GM12873 (cell line): ENCODE data around the gene MAP3K5.

Experiments
- TF ChIP-seq, protein P1 (sequence below): IDR thresholded peaks from 2 replicates; pipeline ENCODE4 v1.5.1; 2012; ENCODE audit warnings: low read depth, mild to moderate bottlenecking, moderate library complexity, low read length, control low read depth; ENCODE audit not compliant: insufficient read depth; ENCODE audit errors: missing control alignments

The MAP3K5 gene

DNA sequence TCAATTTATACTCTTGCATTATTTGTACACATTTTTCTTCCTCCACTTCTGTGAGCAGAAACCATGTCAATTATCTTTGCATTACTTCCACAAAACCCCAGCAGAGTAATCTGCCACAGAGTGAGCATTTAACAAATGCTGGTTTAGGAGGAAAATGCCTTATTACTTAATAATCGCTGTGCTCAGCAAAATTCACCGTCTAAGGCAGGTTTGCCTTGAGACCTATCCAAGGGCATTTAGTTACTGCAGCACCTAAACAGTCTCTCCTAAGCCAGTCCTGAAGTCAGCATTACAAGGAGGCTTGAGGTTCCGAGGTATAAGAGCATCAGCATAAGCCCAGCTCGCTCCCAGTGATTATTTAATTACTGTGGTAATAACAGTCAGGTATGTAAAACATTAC lies 270.4 kb downstream of the MAP3K5 start:
- TF ChIP-seq, protein P1, sequence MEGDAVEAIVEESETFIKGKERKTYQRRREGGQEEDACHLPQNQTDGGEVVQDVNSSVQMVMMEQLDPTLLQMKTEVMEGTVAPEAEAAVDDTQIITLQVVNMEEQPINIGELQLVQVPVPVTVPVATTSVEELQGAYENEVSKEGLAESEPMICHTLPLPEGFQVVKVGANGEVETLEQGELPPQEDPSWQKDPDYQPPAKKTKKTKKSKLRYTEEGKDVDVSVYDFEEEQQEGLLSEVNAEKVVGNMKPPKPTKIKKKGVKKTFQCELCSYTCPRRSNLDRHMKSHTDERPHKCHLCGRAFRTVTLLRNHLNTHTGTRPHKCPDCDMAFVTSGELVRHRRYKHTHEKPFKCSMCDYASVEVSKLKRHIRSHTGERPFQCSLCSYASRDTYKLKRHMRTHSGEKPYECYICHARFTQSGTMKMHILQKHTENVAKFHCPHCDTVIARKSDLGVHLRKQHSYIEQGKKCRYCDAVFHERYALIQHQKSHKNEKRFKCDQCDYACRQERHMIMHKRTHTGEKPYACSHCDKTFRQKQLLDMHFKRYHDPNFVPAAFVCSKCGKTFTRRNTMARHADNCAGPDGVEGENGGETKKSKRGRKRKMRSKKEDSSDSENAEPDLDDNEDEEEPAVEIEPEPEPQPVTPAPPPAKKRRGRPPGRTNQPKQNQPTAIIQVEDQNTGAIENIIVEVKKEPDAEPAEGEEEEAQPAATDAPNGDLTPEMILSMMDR: no peak

DNA sequence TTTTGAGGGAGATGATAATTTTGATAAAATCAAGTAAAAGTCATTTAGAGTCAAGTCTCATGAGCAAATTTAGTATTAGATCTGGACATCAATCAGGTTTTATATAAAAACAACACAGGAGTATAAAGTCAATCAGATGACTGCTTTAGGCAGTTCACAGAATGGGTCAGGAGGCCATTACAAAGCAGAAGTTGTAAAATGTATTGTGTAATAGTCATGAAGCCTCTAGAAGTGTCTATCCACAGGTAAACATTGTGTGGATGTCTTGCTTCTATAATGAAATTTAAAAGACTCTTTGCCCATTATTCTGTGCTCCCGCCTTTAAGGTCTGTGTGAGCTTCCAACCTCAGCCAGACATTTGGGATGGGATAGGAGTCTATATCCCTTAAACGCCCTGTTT lies 270.9 kb downstream of the MAP3K5 start:
- TF ChIP-seq, protein P1: no peak

DNA sequence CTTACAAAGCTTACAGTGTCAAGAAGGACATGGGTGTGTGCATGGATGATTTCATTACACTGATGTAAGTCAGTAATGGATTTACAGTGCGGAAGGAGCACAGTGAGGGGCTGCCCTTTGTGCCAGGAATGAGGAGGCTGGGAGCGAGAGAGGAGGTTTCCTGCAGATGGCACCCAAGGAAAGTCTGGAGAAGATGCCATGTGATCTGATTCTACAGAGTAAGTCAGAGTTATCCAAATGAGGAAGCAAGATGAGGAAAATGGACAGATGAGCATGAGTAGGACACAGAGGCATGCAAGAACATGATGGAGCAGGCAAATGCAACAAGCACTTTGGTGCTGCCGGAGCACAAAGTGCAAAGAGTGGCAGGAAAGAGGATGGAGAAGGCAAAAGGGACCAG lies 271.8 kb downstream of the MAP3K5 start:
- TF ChIP-seq, protein P1: no peak

DNA sequence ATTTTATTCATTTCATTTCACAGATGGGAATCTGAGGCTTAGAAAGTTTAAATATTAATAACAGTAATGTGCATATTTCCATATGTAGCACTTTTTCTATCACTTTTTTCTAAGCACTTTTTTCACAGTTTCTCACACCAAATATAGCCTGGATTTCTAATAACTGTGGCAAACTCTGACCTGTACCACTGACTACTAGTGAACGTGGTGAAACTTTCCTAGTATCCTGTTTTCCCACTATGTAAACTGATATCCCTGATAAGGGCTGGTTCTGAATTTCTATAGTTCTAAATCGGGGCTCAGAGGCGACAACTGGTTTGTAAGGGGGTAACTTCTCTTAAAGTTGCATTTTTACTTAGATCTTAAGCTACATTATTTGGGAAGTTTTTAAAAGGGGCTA lies 274.7 kb downstream of the MAP3K5 start:
- TF ChIP-seq, protein P1: no peak

DNA sequence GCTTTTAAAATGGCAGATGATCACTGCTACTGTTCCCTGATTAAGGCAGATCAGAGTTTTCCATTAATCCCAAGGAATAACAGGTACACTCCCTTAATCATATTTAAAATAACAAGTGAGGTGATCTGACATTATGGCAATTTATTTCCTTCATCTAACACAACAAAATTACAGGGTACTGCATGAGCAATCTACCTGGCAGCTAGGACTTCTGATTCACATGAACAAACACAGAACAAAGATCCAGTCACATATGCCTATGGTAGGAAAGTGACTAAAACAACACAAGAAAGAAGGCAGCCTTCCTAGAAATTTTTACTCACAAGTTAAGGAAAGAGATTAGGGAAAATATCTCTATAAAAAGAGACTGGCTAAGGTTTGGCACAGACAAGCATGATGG lies 275.3 kb downstream of the MAP3K5 start:
- TF ChIP-seq, protein P1: no peak

DNA sequence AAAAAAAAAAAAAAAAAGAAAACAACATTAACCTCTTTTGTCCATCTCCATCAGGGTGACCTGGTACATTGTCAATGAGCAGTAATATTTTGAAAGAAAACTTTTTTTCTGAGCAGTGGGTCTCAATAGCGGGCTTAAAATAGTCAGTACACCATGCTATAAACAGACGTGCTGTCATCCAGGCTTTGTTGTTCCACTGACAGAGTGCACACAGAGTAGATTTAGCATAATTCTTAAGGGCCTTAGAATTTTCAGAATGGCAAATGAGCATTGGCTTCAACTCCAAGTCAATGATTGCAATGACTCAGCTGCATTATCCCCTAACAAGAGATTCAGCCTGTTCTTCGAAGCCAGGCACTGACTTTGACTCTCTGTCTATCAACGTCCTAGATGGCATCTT lies 277.7 kb downstream of the MAP3K5 start:
- TF ChIP-seq, protein P1: no peak

DNA sequence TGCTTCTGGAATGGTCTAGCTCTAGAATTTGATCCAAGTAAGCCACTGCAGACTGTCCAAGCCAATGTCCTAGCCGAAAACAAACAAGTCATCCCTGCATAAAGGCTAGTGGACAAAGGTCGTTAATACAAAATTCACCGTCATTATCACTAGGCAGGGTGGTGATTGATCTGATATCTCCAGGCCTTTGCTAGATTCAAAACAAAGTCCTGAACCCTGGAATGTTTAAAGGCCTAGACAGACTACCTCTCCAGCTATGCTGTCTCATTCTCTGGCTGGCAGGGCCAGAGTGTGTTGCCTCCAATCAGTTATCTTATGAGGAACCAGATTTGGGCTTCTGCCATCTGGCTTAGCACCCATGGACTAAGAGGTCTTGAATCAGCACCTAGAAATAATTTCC lies 280.4 kb downstream of the MAP3K5 start:
- TF ChIP-seq, protein P1: no peak

DNA sequence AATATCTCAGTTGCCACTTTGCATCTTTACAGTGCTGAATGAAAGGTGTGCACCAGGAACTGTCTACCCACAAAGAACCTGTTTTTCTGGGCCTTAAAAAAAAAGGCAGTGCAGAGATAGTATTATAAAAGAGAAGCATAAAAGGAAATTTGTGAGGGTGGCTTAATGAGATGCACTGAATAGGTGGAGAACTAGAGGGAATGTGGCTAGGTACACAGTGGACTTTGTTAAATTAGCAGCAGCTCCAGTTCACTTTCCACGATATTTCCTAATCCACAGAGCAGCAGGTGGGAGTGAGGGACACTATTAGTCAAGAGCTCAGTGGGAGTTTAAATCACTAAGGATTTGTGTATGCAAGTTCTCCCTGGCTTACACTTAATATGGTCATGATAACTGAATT lies 280.9 kb downstream of the MAP3K5 start:
- TF ChIP-seq, protein P1: no peak
